Loucy (cell line): ENCODE measurements around the gene SGCA.

Experiments
- H2AFZ ChIP-seq: fragments of 200-600 bp; sonication (generic); 2 replicates; pipeline ENCODE4 v1.6.0; 2016; ENCODE audit warnings: antibody characterized with exemption, mild to moderate bottlenecking, low read length, moderate library complexity
- H3F3A ChIP-seq: fragments of 200-600 bp; 2 replicates; pipeline ENCODE4 v1.6.0; 2016; ENCODE audit warnings: antibody characterized with exemption, low read depth, mild to moderate bottlenecking
- H3K27me3 ChIP-seq: fragments of 200-600 bp; sonication (generic); 2 replicates; pipeline ENCODE4 v1.6.1; 2014; ENCODE audit warnings: low read length, mild to moderate bottlenecking; ENCODE audit not compliant: insufficient read depth, poor library complexity, severe bottlenecking
- H3K36me3 ChIP-seq: fragments of 200-600 bp; sonication (generic); 2 replicates; pipeline ENCODE4 v1.6.1; 2016; ENCODE audit warnings: low read length; ENCODE audit not compliant: insufficient read depth
- H3K4me1 ChIP-seq: fragments of 200-600 bp; sonication (generic); 2 replicates; pipeline ENCODE4 v1.5.1; 2014; ENCODE audit warnings: low read length, mild to moderate bottlenecking; ENCODE audit not compliant: insufficient read depth, poor library complexity, severe bottlenecking
- H3K4me2 ChIP-seq: fragments of 200-600 bp; sonication (generic); 2 replicates; pipeline ENCODE4 v1.6.0; 2014; ENCODE audit warnings: antibody characterized with exemption, low read length, low read depth, mild to moderate bottlenecking; ENCODE audit not compliant: poor library complexity, severe bottlenecking
- H3K4me3 ChIP-seq: fragments of 200-600 bp; sonication (generic); 2 replicates; pipeline ENCODE4 v1.5.1; 2014; ENCODE audit warnings: low read length, mild to moderate bottlenecking, mixed read lengths; ENCODE audit not compliant: poor library complexity, severe bottlenecking
- H3K79me2 ChIP-seq: fragments of 200-600 bp; sonication (generic); 2 replicates; pipeline ENCODE4 v1.6.1; 2014; ENCODE audit warnings: low read length; ENCODE audit not compliant: insufficient read depth
- H3K9ac ChIP-seq: fragments of 200-600 bp; sonication (generic); 2 replicates; pipeline ENCODE4 v1.6.0; 2014; ENCODE audit warnings: mild to moderate bottlenecking, low read depth, low read length, moderate library complexity; ENCODE audit not compliant: poor library complexity, severe bottlenecking
- H3K9me2 ChIP-seq: fragments of 200-600 bp; sonication (generic); replicated peaks from 2 replicates; pipeline ENCODE4 v1.6.1; 2016; ENCODE audit warnings: low read depth, low read length, mixed read lengths
- H3K9me3 ChIP-seq: fragments of 200-600 bp; sonication (generic); 2 replicates; pipeline ENCODE4 v1.6.1; 2014; ENCODE audit warnings: mild to moderate bottlenecking, antibody characterized with exemption, low read length, low read depth; ENCODE audit not compliant: insufficient read depth
- H4K20me1 ChIP-seq: fragments of 200-600 bp; sonication (generic); 2 replicates; pipeline ENCODE4 v1.6.0; 2014; ENCODE audit warnings: antibody characterized with exemption, low read length, mild to moderate bottlenecking; ENCODE audit not compliant: insufficient read depth, poor library complexity, severe bottlenecking
- CTCF ChIP-seq: fragments of 200-600 bp; sonication (generic); conservative IDR thresholded peaks from 2 replicates; pipeline ENCODE4 v1.5.1; 2014; ENCODE audit warnings: mild to moderate bottlenecking, antibody characterized with exemption, low read length
- EZH2phosphoT487 ChIP-seq: fragments of 200-600 bp; IDR thresholded peaks from 2 replicates; pipeline ENCODE4 v1.6.1; 2018; ENCODE audit warnings: antibody characterized with exemption, mild to moderate bottlenecking, moderate library complexity, borderline replicate concordance

SGCA gene

GRCh38 chr17:50194140-50194933, 28.5 kb downstream of the SGCA start:
- H3K9me2 ChIP-seq = no peaks in the 10 kb centered on the region
- no peaks in the 10 kb centered on the region for H3K9me3 ChIP-seq
- no peaks in the 10 kb centered on the region for H3K36me3 ChIP-seq
- no peaks in the 10 kb centered on the region for H3K27me3 ChIP-seq
- no peaks in the 10 kb centered on the region for H4K20me1 ChIP-seq
- H3K4me3 ChIP-seq = no peak overlapping the region
- H3K4me2 ChIP-seq = no peak overlapping the region
- TF ChIP-seq CTCF = no peak
- TF ChIP-seq EZH2phosphoT487 = no peak
- no peaks in the 10 kb centered on the region for H3F3A ChIP-seq
- H2AFZ ChIP-seq = no peak overlapping the region
- no peaks in the 10 kb centered on the region for H3K79me2 ChIP-seq
- no peaks in the 10 kb centered on the region for H3K4me1 ChIP-seq
- no peak overlapping the region for H3K9ac ChIP-seq

GRCh38 chr17:50194934-50195865, 29.4 kb downstream of the SGCA start:
- no peaks in the 10 kb centered on the region for H3K27me3 ChIP-seq
- H3K9ac ChIP-seq = no peak overlapping the region
- H4K20me1 ChIP-seq = no peaks in the 10 kb centered on the region
- H3K4me3 ChIP-seq = no peak overlapping the region
- no peaks in the 10 kb centered on the region for H3K9me3 ChIP-seq
- peak; percentile 18; the same call in 1 of the 2 replicates for TF ChIP-seq CTCF
- TF ChIP-seq EZH2phosphoT487 = no peak
- peaks cover 5% of the 10 kb centered on the region for H3K4me1 ChIP-seq
- no peaks in the 10 kb centered on the region for H3K79me2 ChIP-seq
- H3F3A ChIP-seq = no peaks in the 10 kb centered on the region
- no peaks in the 10 kb centered on the region for H3K9me2 ChIP-seq
- no peak overlapping the region for H2AFZ ChIP-seq
- no peaks in the 10 kb centered on the region for H3K36me3 ChIP-seq
- H3K4me2 ChIP-seq = no peak overlapping the region

GRCh38 chr17:50196036-50196435, 30.2 kb downstream of the SGCA start:
- peaks cover 5% of the 10 kb centered on the region for H3K4me1 ChIP-seq
- H3K4me2 ChIP-seq = no peak overlapping the region
- no peak overlapping the region for H3K9ac ChIP-seq
- H3K9me2 ChIP-seq = no peaks in the 10 kb centered on the region
- no peaks in the 10 kb centered on the region for H3K36me3 ChIP-seq
- no peaks in the 10 kb centered on the region for H3F3A ChIP-seq
- no peaks in the 10 kb centered on the region for H4K20me1 ChIP-seq
- H3K9me3 ChIP-seq = no peaks in the 10 kb centered on the region
- TF ChIP-seq CTCF = no peak
- TF ChIP-seq EZH2phosphoT487 = no peak
- H3K27me3 ChIP-seq = no peaks in the 10 kb centered on the region
- no peak overlapping the region for H2AFZ ChIP-seq
- no peaks in the 10 kb centered on the region for H3K79me2 ChIP-seq
- H3K4me3 ChIP-seq = no peak overlapping the region
